SH-SY5Y (cell line): ENCODE data around the gene TOX3.

Source experiments
- GATA2 ChIP-seq: IDR thresholded peaks from 2 replicates; pipeline ENCODE4 v1.6.1; 2011; ENCODE audit warnings: mild to moderate bottlenecking, low read depth, low read length
- GATA3 ChIP-seq: IDR thresholded peaks from 2 replicates; pipeline ENCODE4 v1.6.1; 2011; ENCODE audit warnings: low read depth, mild to moderate bottlenecking, low read length, moderate library complexity

GRCh38 chr16:52592778-52593177, 45.8 kb upstream of the TOX3 start:
- TF ChIP-seq GATA2 (no peak), GATA3 (no peak)
